ENCODE data around the gene COPS3.

The COPS3 gene

GRCh38 chr17:17214646-17215436 is 66.2 kb downstream of the COPS3 start:
- DNase-seq, result no peak

GRCh38 chr17:17213775-17214174 is 67.3 kb downstream of the COPS3 start:
- DNase-seq, result no peak

GRCh38 chr17:17207998-17208397 is 73.0 kb downstream of the COPS3 start:
- DNase-seq, result no peak

- no peak for DNase-seq
These were observed 74.1 kb downstream of the COPS3 start for GRCh38 chr17:17206913-17207335.

GRCh38 chr17:17206124-17206912 is 74.7 kb downstream of the COPS3 start, which contains the start of gene PLD6:
Gene PLD6, minus strand, starts transcription at chr17:17206333. Its CDS starts 47 bp downstream, at chr17:17206286.
- peak; percentile 81 for DNase-seq

- DNase-seq, result peak; percentile 56
These were observed 75.5 kb downstream of the COPS3 start for GRCh38 chr17:17205368-17206123.

GRCh38 chr17:17204635-17205231 is 76.3 kb downstream of the COPS3 start:
- no peak for DNase-seq

GRCh38 chr17:17204041-17204591 is 76.9 kb downstream of the COPS3 start:
- no peak for DNase-seq

GRCh38 chr17:17203173-17203730 is 77.8 kb downstream of the COPS3 start:
- DNase-seq, result no peak

- DNase-seq, result no peak
These were observed 79.1 kb downstream of the COPS3 start for GRCh38 chr17:17201907-17202306.

GRCh38 chr17:17201271-17201670 is 79.8 kb downstream of the COPS3 start:
- no peak for DNase-seq

GRCh38 chr17:17200831-17201230 is 80.2 kb downstream of the COPS3 start:
- DNase-seq, result no peak

- no peak for DNase-seq
These were observed 80.7 kb downstream of the COPS3 start for GRCh38 chr17:17200311-17200710.

GRCh38 chr17:17198281-17198680 is 82.8 kb downstream of the COPS3 start:
- DNase-seq, result no peak

- DNase-seq, result no peak
These were observed 84.3 kb downstream of the COPS3 start for GRCh38 chr17:17196776-17197175.

Data from suppressor macrophage treated with lipopolysaccharide for 4 hours (primary cell).